Kidney epithelial cell (primary cell): ENCODE results near the gene AP4S1. TPM values are rescaled to one million over a fixed set of nuclear protein-coding genes. Genes with fewer than 3 reads are reported as not detected.
"Not testable (repeated sequence)": the region's sequence is repeated elsewhere in the genome, so short reads cannot be mapped to it uniquely, and the experiment has no call there.

Experiments
- DNase-seq: peaks from one replicate; pipeline ENCODE4 v3.0.0-alpha.2; 2010; ENCODE audit warnings: low read depth
- H3K27me3 ChIP-seq: 2 replicates; pipeline ENCODE4 v1.6.0; 2011; ENCODE audit warnings: low read length; ENCODE audit not compliant: control insufficient read depth, insufficient read depth
- H3K36me3 ChIP-seq: 2 replicates; pipeline ENCODE4 v1.5.1; 2011; ENCODE audit warnings: low read length; ENCODE audit not compliant: control insufficient read depth, insufficient read depth
- H3K4me3 ChIP-seq: 2 replicates; pipeline ENCODE4 v1.5.1; 2011; ENCODE audit warnings: low read depth, mild to moderate bottlenecking, control low read depth, low read length
- CTCF ChIP-seq: IDR thresholded peaks from 2 replicates; pipeline ENCODE4 v1.5.1; 2011; ENCODE audit warnings: mild to moderate bottlenecking, moderate library complexity, low read length, control low read depth, inconsistent platforms; ENCODE audit not compliant: insufficient read depth, poor library complexity, severe bottlenecking
- total RNA-seq: library from RNA; depleted of rRNA; stranded (reverse); fragments of >200 nt; gene quantifications from 2 replicates; pipeline ENCODE4 v1.2.3, GENCODE V29; 2015

The AP4S1 gene
- total RNA-seq, 1 donor from 2014 or later, result 16.0 TPM

GRCh38 chr14:31047503-31047902, 22.1 kb downstream of the AP4S1 start:
- no peaks in the 10 kb centered on the region for H3K27me3 ChIP-seq
- no peak overlapping the region for H3K4me3 ChIP-seq
- no peak for TF ChIP-seq CTCF
- DNase-seq, result no peak
- no peaks in the 10 kb centered on the region for H3K36me3 ChIP-seq

GRCh38 chr14:31051023-31051422, 25.6 kb downstream of the AP4S1 start:
- H3K4me3 ChIP-seq, result no peak overlapping the region
- H3K36me3 ChIP-seq, result no peaks in the 10 kb centered on the region
- DNase-seq, result no peak
- H3K27me3 ChIP-seq, result no peaks in the 10 kb centered on the region
- no peak for TF ChIP-seq CTCF

- Histone ChIP-seq H3K36me3 (no peaks in the 10 kb centered on the region), H3K4me3 (no peak overlapping the region), H3K27me3 (no peaks in the 10 kb centered on the region)
- no peak for TF ChIP-seq CTCF
- no peak for DNase-seq
Observed at GRCh38 chr14:31051511-31051910, 26.1 kb downstream of the AP4S1 start.

- DNase-seq, H3K27me3 ChIP-seq: not testable (repeated sequence)
Observed at GRCh38 chr14:31052905-31053586, 27.6 kb downstream of the AP4S1 start.

GRCh38 chr14:31057035-31057434, 31.6 kb downstream of the AP4S1 start:
- no peak for TF ChIP-seq CTCF
- no peak for DNase-seq
- no peaks in the 10 kb centered on the region for H3K27me3 ChIP-seq
- no peak overlapping the region for H3K4me3 ChIP-seq
- no peaks in the 10 kb centered on the region for H3K36me3 ChIP-seq

More at GRCh38 chr14:31052905-31053586, 27.6 kb downstream of the AP4S1 start:
- H3K36me3 ChIP-seq, H3K4me3 ChIP-seq: not testable (repeated sequence)

GRCh38 chr14:31057701-31058364, 32.4 kb downstream of the AP4S1 start:
- TF ChIP-seq CTCF, result no peak
- no peak for DNase-seq

More at GRCh38 chr14:31057701-31058364, 32.4 kb downstream of the AP4S1 start:
- H3K27me3 ChIP-seq, result no peaks in the 10 kb centered on the region
- H3K36me3 ChIP-seq, result no peaks in the 10 kb centered on the region
- H3K4me3 ChIP-seq, result no peak overlapping the region
